Measurements from ENCODE around the gene HAGHL.
A peak's percentile ranks its signal among the peaks of the same experiment; 100 is the strongest.

- peak in 1 of 3 experiments; percentile 39 for TF ChIP-seq CTCF (optimal IDR thresholded peaks at IDR 0.05 in 1 of 3, IDR thresholded peaks at IDR 0.05 in 1 of 3, conservative IDR thresholded peaks at IDR 0.05 in 1 of 3; ENCODE audit: extremely low read depth in 1 of 3, insufficient read depth in 2 of 3, low read length in 3 of 3)
- no peak for TF ChIP-seq EZH2 (IDR thresholded peaks at IDR 0.05; ENCODE audit: low read length)
Observed at GRCh38 chr16:680967-681745, 45.8 kb upstream of the HAGHL start.

Data from keratinocyte (primary cell).